Calu3 (cell line): ENCODE results near the gene COL4A2. TPM values are rescaled to one million over a fixed set of nuclear protein-coding genes. Genes with fewer than 3 reads are reported as not detected.

Experiments
- BruUV-seq: library from RNA; stranded (reverse); fragments of 400-500 nt; replicated peaks from 2 replicates; lab custom pipeline; 2021; lab: Mats Ljungman, UMichigan
- CTCF ChIA-PET: fragments of 300-600 bp; sonication (Branson Sonifier 250); formaldehyde crosslinking; loops from one replicate; lab custom pipeline; 2022; ENCODE audit warnings: antibody characterized with exemption; lab: Charles Lee
- DNase-seq: peaks from one replicate; pipeline ENCODE4 v3.0.0; 2022
- H3K27ac Mint-ChIP-seq: one replicate; pipeline ENCODE4 v1.8.0; 2022; ENCODE audit warnings: mixed read lengths; ENCODE audit not compliant: unreplicated experiment
- H3K27me3 Mint-ChIP-seq: one replicate; pipeline ENCODE4 v1.8.0; 2022; ENCODE audit warnings: mixed read lengths; ENCODE audit not compliant: unreplicated experiment
- H3K36me3 Mint-ChIP-seq: one replicate; pipeline ENCODE4 v1.8.0; 2022; ENCODE audit warnings: mild to moderate bottlenecking, moderate library complexity, mixed read lengths; ENCODE audit not compliant: insufficient read depth, unreplicated experiment
- H3K4me1 Mint-ChIP-seq: one replicate; pipeline ENCODE4 v1.8.0; 2022; ENCODE audit warnings: mild to moderate bottlenecking, low read depth, mixed read lengths; ENCODE audit not compliant: unreplicated experiment
- H3K4me3 Mint-ChIP-seq: one replicate; pipeline ENCODE4 v1.8.0; 2022; ENCODE audit warnings: mild to moderate bottlenecking, low read depth, moderate library complexity, mixed read lengths; ENCODE audit not compliant: unreplicated experiment
- H3K9me3 Mint-ChIP-seq: one replicate; pipeline ENCODE4 v1.8.0; 2022; ENCODE audit warnings: low read depth, mixed read lengths; ENCODE audit not compliant: unreplicated experiment
- CTCF ChIP-seq: fragments of 200-600 bp; IDR thresholded peaks from one replicate; pipeline ENCODE4 v1.8.0; 2022; ENCODE audit warnings: antibody characterized with exemption; ENCODE audit not compliant: unreplicated experiment
- intact Hi-C: fragments of 100-400 bp; cut with micrococcal nuclease; formaldehyde crosslinking; loops from one replicate; pipeline ENCODE4 v1.10.0; 2022; ENCODE audit not compliant: unreplicated experiment
- total RNA-seq: library from RNA; stranded (reverse); gene quantifications from 2 replicates; pipeline ENCODE4 v1.2.3, GENCODE V29; 2022

The COL4A2 gene
- total RNA-seq, 1 experiment from 2014 or later, result 0.42 TPM

- DNase-seq, result no peak
- Mint-ChIP-seq H3K4me1 (peaks cover 8% of the 10 kb centered on the region), H3K27me3 (no peaks in the 10 kb centered on the region), H3K9me3 (no peaks in the 10 kb centered on the region), H3K4me3 (no peak overlapping the region), H3K36me3 (no peaks in the 10 kb centered on the region), H3K27ac (no peak overlapping the region)
- CTCF ChIA-PET, result no interaction called here
- intact Hi-C loops, result no loop called here
- TF ChIP-seq CTCF, result no peak
- BruUV-seq, result no TSS peak
Observed at GRCh38 chr13:110322126-110322827, 15.2 kb downstream of the COL4A2 start.

- no peaks in the 10 kb centered on the region for H3K36me3 Mint-ChIP-seq
- no peaks in the 10 kb centered on the region for H3K27me3 Mint-ChIP-seq
- no peak overlapping the region for H3K27ac Mint-ChIP-seq
- H3K4me1 Mint-ChIP-seq, result peaks cover 9% of the 10 kb centered on the region
- no peak for TF ChIP-seq CTCF
- BruUV-seq, result no TSS peak
- no peak overlapping the region for H3K4me3 Mint-ChIP-seq
- no peak for DNase-seq
- no peaks in the 10 kb centered on the region for H3K9me3 Mint-ChIP-seq
- intact Hi-C loops, result no loop called here
- CTCF ChIA-PET, result no interaction called here
Observed at GRCh38 chr13:110322828-110323171, 15.7 kb downstream of the COL4A2 start.

- H3K36me3 Mint-ChIP-seq, result no peaks in the 10 kb centered on the region
- no peak for DNase-seq
- no peak overlapping the region for H3K4me3 Mint-ChIP-seq
- TF ChIP-seq CTCF, result no peak
- no TSS peak for BruUV-seq
- peaks cover 9% of the 10 kb centered on the region for H3K4me1 Mint-ChIP-seq
- CTCF ChIA-PET, result no interaction called here
- H3K27ac Mint-ChIP-seq, result no peak overlapping the region
- intact Hi-C loops, result no loop called here
- H3K27me3 Mint-ChIP-seq, result no peaks in the 10 kb centered on the region
- H3K9me3 Mint-ChIP-seq, result no peaks in the 10 kb centered on the region
Observed at GRCh38 chr13:110323172-110323891, 16.2 kb downstream of the COL4A2 start.

GRCh38 chr13:110324026-110324749, 17.1 kb downstream of the COL4A2 start:
- no peak for DNase-seq
- BruUV-seq, result no TSS peak
- Mint-ChIP-seq H3K36me3 (no peaks in the 10 kb centered on the region), H3K4me1 (peaks cover 9% of the 10 kb centered on the region), H3K27me3 (no peaks in the 10 kb centered on the region), H3K27ac (no peak overlapping the region), H3K9me3 (no peaks in the 10 kb centered on the region), H3K4me3 (no peak overlapping the region)
- no peak for TF ChIP-seq CTCF
- CTCF ChIA-PET, result no interaction called here
- intact Hi-C loops, result no loop called here
